NCI-H2227 (cell line): Measurements from ENCODE around the gene KCNE1.
"Not testable (repeated sequence)": the region's sequence is repeated elsewhere in the genome, so short reads cannot be mapped to it uniquely, and the experiment has no call there.

ENCODE experiments used
- DNase-seq: peaks from one replicate; lab custom pipeline; 2025; ENCODE audit not compliant: unreplicated experiment; lab: John Stamatoyannopoulos, UW

Gene KCNE1

GRCh38 chr21:34514576-34515115 lies 2.6 kb upstream of the KCNE1 start:
- no peak for DNase-seq

GRCh38 chr21:34513129-34513675 lies 1.2 kb upstream of the KCNE1 start:
- DNase-seq, result no peak

GRCh38 chr21:34511181-34511580 lies 829 bp downstream of the KCNE1 start:
- no peak for DNase-seq

GRCh38 chr21:34510148-34511142 lies 1.6 kb downstream of the KCNE1 start:
- no peak for DNase-seq

GRCh38 chr21:34509151-34509550 lies 2.9 kb downstream of the KCNE1 start:
- DNase-seq, result no peak

GRCh38 chr21:34504595-34504994 lies 7.4 kb downstream of the KCNE1 start:
- no peak for DNase-seq

- DNase-seq, result no peak
Measured at GRCh38 chr21:34502480-34503106, 9.4 kb downstream of the KCNE1 start.

GRCh38 chr21:34501716-34502115 lies 10.3 kb downstream of the KCNE1 start:
- no peak for DNase-seq

GRCh38 chr21:34500191-34500590 lies 11.8 kb downstream of the KCNE1 start:
- no peak for DNase-seq

GRCh38 chr21:34499116-34499515 lies 12.9 kb downstream of the KCNE1 start:
- DNase-seq, result no peak

- DNase-seq, result no peak
Measured at GRCh38 chr21:34498623-34499022, 13.4 kb downstream of the KCNE1 start.

GRCh38 chr21:34483854-34484253 lies 28.2 kb downstream of the KCNE1 start:
- not testable (repeated sequence) for DNase-seq

- DNase-seq, result not testable (repeated sequence)
Measured at GRCh38 chr21:34483435-34483834, 28.6 kb downstream of the KCNE1 start.

GRCh38 chr21:34467333-34467732 lies 44.7 kb downstream of the KCNE1 start:
- not testable (repeated sequence) for DNase-seq

- DNase-seq, result not testable (repeated sequence)
Measured at GRCh38 chr21:34459426-34459825, 52.6 kb downstream of the KCNE1 start.

GRCh38 chr21:34458266-34458665 lies 53.7 kb downstream of the KCNE1 start:
- DNase-seq, result not testable (repeated sequence)

- not testable (repeated sequence) for DNase-seq
Measured at GRCh38 chr21:34456180-34456579, 55.8 kb downstream of the KCNE1 start.

- not testable (repeated sequence) for DNase-seq
Measured at GRCh38 chr21:34455628-34456027, 56.4 kb downstream of the KCNE1 start.

GRCh38 chr21:34447018-34447417 lies 65.0 kb downstream of the KCNE1 start:
- not testable (repeated sequence) for DNase-seq

GRCh38 chr21:34443486-34443885 lies 68.5 kb downstream of the KCNE1 start:
- DNase-seq, result not testable (repeated sequence)

GRCh38 chr21:34429710-34430109 lies 82.3 kb downstream of the KCNE1 start:
- not testable (repeated sequence) for DNase-seq
